GM18498 (cell line): ENCODE data around the gene NDC1.

ENCODE experiments used
- ATAC-seq: cut with Tn5 transposase; IDR thresholded peaks from one replicate; pipeline ENCODE4 v1.9.1; 2021; ENCODE audit warnings: mild to moderate bottlenecking, moderate library complexity; ENCODE audit not compliant: unreplicated experiment

The NDC1 gene

DNA sequence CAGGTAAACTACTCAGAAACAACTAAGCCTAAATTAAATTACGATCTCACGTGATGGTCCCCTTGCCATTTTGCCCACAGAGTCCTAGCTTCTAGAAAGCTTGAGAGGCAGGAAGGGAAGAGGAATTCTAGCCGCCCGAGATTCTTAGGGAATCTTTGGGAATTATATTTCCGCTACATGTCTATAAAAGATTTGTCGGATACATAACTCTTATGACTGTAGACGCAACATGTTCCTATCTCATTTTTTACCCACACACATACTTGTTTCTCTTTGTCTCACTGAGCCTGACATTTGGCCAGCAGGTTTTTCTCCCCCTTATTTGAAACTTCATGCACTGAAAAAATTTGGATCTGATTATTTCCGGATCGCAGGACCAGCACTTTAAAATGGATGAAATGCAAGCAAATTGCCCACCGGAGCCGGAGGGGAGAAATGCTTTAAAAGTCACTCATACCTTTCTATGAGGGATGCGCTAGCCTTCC is 104.6 kb downstream of the NDC1 start:
- no peak for ATAC-seq

DNA sequence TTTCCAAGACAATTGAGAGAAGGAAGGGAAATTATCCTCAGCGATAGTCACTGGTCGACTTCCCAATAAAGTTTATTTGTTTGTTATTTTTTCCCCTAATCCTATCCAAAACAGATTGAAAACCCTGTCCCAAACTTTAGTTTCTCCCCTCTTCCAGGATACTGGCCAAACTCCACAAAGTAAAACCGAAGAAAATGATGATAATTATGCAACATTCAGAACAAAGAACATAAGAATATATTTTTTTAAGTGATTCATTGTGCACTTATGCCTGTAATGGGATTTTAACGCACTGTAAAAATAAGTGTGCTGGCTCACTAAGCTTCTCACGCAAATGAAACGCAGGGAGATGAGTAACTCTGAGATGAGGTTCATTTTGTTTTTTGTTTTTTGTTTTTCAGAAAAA is 105.2 kb downstream of the NDC1 start:
- ATAC-seq, result no peak

DNA sequence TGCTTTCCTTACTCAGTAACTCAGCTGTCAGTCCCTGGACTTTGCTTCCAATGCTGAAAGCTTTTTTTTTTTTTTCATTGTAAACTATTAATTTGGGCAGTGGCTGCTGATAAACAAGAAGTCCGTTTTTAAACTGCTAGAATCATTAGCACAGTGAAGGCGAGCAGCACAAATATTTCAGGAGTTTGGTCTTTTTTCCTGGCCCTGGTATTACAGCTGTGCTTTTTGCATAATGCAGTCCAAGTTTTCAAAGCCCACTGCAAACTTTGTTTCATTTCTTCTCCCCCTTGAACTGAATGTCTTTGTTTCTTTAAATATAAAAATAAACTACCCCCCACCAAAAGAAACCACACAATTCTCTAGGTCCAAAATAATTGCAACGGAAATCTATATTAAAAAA is 105.7 kb downstream of the NDC1 start:
- no peak for ATAC-seq

DNA sequence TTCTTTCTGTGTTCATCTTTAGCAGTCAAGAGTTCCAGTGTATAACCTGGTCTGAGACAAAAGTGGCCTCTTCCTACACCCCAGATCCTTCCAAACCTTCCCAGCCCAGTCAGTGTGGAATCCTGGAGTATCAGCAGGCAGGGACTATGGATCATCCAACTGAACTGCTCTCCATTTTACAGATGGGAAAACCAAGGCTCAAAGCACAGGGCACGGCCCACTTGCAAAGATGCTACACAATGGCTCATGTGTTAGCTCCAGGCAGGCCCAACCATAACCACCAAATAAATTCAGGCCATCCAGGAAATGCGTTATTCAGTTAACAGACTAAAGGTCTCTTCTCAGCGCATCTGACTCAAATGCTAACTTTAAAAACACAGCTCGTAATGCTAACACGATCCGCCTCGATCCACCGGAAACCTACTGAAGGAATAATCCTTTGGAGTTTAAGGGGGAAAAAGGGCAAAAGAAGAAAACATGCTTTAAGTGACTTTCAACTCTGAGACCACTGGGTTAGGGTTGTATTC is 106.3 kb downstream of the NDC1 start:
- no peak for ATAC-seq

DNA sequence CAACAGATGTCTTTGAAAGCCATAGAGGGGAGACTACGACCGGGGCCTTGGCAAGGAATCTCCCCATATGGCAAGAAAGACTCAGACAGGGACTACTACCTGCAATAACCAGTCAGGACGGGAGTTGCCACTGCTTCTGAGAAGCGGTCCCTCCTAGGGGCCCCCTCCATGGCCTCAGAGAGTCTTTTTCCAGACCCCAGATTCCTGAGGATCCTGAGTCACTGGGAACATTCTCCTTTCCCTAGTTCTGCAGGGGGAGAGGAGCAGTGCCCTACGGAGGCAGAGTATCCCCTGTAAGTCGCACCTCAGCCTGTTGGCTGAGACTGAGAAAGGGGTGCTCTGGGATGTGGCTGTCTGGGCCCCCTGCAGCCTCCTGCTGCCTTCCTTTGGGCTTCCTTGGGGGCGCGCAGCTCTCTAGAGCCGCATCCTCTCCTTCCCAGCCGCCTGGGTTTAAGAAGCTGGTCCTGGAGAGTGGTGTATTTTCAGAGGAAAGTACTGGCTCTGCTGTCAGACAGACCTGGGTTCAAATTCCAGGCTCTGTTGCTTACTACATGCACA is 107.0 kb downstream of the NDC1 start:
- no peak for ATAC-seq

DNA sequence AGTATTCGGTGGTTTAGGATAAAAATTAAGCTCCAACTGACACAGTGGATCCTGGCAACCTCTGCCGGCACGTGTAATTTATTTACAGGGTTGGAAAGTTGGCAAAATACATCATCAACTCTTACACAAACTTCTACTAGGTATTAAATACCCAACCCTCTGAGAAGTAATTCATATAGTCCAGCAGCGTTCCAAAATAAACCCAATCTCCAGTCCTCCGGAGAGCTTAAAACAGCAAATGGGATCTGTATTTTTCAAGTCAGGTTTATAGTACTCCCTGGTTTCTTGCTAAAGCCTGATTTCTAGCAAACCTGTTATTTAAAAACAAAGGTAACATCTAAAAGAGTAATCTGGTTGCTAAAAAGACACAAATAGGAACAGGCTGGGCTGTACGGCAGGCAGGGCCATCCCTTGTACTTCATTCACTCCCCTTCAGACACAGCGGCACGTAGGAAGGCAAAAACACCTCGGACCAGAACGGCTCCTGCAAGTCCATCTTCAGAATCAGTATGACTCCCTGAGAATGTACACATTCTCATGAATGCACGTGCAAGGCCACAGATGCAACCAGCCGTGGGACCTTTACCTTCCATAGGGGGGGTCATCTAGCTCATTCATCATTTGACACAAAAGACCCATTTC is 107.8 kb downstream of the NDC1 start:
- no peak for ATAC-seq

DNA sequence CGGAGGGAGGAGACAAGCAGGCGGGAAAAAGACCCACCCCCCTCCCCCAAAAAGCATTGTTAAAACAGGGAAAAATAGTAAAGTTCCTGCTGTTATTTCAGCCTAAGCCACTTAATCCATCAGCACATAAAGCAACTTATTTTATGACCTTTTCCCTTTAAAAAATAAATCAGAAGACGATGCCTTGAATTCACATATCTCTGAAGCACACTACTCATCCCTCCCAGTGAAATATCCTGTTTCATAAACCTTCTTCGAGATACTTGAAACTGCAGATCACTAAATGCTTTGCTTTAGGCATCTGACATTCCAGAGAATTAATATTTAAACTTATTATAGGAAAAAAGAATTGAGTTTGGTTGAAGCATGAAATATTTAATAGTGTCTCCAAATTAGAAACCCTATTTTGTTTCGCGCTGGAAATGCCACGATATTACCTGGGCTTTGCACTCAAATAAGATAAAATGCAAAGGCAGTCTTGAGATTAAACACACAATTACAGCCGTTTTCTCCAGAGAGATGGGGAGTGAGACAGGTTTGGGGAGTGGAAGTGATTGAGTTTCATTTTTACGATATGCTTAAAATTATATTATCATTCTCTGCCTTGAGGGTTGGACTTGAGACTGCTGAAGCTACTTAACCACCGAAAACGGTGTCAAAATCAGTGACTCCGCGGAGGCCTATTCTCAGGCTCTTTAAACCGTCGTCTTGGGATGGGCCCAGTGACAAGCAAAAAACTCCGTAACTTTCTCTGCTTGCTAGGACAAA is 108.5 kb downstream of the NDC1 start:
- no peak for ATAC-seq

DNA sequence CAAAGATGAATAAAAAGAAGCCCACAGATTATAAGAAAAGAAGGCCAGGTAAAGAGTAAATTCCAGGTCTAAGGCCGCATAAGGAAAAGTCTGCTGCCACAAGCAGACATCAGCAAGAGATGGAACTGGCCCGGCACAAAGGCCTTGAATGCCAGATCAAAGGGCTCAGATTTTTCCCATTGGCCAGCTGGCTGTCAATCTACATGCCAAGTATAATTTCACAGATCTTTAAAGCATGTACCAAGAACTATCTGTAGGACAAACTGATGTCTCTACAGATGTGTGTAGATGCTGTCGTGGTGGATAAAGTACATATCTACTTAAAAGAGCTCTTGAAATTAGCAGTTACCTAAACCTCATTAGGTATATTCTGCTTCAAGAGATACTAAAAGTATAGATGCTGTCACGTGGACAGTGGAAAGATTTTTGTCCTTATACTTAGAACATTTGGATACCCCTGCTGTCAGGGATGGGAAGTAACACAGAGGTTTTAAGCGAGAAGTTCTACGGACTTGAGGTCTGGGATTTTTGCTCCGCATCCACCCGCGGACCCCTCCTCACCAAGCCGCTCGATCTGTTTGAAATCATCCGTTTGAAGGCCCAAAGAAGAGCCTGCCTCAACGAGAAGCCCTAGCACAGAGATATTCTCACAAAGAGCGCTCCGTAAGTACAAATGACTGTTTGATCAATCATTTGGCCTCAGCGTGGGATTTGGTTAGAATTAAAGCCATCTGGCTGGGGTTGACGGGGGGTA is 109.2 kb downstream of the NDC1 start:
- ATAC-seq, result no peak

DNA sequence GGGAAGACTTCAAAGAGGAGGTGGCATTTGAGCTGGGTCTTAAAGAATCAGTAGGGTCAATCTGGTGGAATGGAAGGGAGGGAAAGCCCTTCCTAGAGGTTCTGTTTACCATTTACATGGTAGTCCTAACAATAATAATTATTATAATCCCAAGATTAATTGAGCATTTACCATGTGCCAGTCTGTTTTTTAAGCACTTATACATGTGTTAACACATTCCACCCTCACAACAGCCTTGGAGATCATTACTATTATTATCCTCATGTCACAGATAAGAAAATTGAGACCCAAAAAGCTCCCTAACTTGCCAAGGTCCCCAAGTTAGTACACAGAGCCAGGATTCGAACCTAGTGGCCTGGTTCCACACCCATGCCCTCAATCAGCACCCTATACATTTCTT is 109.9 kb downstream of the NDC1 start:
- no peak for ATAC-seq

DNA sequence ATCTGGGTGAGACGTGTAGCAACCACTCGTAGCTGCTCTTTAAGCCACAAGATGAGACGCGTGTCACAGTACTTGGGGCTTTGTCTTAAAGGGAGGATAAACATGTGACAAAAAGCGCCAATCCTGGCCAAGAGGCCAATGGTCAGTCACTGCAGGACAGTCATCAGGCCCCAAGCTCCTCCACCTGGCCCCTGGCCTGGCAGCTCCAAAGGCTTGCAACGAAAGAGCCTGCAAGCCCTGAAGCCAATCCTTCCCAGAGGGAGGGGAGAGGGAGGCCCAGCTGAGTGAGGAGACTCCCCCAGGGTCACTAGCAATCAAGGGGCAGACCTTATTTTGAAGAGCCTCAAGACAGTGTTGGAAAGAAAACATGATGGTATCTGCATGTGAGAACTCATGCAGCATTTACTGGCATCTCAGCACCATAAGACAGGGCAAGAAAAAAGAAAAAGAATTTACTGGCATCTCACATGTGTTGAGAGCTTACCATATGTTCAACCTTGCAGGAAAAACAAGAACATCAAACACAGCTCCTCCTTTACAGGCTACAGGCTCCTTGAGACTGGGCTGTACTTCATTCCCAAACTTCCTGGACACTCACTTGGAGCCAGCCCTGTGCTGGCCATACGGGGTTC is 110.5 kb downstream of the NDC1 start:
- no peak for ATAC-seq

DNA sequence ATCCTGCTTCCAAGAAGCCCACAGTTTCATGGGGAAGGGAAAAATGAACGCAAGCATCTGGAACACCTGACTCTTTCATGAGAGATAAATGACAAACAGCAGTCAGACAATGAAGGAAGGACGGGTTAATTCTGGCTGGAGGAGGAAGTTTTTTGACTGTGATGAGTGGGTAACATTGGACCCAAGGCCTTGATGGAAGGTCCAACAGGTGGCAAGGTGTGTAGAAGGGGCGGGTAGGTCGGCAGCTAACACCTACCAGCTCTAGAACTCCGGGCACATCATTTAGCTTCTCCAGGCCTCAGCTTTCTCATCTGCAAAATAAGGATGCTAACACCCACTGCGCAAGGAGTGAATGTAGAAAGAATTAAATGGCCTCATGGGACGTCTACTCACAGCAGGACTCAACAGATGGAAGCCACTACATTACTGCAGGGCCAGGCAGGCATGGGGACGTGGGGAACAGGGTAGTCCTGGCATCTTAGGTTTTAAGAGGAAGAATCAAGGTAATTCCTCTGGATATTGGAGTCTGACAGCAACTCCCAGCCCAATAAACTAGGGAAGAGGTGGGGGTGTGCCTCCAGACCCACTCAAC is 112.0 kb downstream of the NDC1 start:
- ATAC-seq, result no peak

DNA sequence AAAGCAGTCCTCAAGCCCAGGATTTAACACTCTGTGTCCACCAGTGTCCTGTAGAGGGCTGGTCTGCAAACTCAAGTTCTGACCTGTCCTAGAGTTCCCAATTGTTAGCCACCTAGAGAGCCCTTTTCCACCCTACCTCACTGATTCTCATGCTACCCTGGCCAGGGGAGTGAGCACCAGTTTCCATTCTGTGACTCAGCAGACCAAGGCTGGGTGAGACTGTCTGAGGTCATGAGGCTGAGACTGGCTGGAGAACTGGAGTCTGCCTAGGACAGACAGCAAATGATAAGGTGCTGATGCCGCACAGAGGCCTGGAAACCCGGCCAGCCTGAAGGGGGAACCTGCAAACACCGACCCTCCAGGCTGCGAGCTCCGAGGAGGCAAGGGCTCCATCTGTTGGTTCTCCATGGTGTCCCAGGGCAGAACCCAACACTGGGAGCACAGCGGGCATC is 112.8 kb downstream of the NDC1 start:
- no peak for ATAC-seq

DNA sequence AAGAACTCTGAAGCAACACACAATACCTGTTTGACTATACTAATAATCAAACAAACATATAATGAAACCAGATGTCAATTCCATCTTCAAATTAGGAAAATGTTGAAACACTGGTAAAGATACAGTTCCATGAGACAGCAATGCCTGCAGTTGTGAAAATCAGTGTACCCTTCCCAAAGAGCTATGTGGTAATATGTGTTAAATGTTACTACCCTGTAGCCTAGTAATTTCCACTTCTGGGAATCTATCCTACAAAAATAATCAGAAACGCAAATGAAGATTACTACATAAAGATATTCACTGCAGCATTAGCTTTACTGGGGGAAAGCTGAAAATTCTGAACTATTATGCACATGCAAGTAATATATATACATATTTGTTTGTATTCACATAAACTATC is 116.1 kb downstream of the NDC1 start:
- no peak for ATAC-seq

DNA sequence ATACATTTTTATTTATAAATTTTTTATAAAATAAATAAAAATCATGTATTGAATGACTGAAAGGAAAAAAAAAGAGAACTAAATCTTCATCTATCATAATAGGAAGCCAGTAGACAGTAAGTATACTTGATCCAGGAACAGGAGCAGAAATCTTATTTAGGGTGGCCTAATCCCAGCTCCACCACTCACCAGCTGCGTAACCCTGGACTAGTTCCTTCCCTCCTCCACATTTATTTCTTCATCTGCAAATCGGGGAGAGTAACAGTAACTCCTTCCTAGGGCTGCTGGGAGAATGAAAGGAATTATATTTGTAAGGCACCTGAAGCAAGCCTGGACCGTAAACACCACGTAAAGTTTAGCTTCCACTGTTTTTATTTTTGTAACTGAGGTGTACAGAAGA is 117.0 kb downstream of the NDC1 start:
- ATAC-seq, result no peak

DNA sequence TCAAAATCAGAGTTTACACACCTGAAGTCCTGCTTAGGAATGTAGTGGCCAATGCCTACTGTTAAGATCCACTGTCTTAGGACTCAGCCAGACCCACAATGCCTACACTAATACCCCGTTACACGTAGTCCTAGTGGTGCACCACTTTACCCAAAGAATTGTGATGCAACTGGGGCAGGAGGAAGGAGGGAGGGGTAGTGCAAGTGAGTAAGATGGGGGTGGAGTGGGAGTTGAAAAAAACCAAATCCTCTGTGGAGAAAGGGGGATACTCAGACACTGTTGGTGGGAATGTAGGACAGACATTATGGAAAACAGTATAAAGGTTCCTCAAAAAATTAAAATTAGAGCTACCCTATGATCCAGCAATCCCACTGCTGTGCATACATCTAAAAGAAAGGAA is 118.6 kb downstream of the NDC1 start:
- no peak for ATAC-seq

DNA sequence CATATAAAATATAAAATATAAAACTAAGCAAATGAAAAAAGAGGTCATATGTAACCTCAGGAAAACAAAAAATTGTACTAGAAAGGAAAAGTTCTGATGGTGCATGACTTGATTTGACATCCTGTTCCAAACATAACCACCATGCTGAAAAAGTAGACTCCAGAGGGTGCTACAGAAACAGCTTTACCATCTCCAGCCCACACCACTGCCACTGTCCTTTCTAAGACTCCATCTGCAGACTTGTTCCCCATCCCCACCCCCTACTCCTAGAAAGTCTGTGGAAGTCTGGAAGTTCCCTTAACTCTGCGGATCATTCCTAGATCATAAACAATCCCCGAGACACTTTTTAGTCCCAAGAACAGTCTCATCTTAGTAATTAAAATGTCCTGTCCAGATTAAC is 119.7 kb downstream of the NDC1 start:
- no peak for ATAC-seq

DNA sequence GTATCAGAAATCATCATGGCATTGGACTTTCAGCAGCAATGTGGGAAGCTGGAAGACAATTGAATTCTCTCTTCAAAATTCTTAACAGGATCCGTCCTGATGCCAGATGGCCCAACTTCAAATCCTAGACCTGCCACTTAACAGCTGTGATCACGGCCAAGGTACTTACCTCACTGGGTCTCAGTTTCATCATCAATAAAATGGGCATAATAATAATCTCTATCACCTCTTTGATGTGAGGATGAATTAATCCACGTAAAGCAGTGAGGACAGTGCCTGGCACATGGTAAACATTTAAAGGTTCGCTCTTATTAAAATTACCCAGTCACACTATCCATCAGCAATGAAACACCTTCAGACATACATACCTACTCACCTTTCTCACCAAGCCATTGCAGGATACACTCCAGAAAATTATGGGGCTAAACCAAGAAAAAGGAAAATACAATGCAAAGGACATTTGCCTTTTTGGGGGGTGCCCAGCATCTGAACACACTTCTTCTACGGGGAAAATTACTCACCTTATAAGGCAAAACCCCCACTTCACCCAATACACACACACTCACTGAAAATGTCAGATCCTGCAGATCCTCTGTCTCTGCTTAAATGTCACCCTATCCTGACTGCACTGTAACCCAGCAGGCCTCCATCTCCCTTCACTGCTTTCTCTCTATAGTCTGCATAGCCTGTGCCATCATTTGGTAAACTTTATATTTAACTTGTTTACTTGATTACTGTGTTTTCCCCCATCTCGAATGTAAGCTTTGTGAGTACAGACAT is 120.9 kb downstream of the NDC1 start:
- ATAC-seq, result no peak

DNA sequence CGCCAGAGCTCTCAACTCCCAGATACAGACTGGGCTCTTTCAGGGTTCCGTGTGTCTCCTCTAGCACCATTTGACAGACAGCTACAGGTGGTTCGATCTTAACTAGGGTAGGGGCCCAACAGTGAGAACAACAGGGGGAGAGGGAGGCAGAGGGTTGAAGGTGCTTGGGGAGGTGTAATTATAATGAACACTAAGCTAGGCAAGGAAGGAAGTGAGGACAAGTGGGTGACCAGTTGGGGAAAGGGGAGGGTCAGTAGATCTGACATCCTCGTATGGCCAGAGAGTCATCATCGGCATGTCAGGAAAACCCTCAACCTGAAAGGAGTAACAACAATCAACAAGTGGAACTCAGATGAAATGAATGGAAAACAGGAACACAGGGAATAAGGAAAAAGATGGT is 121.9 kb downstream of the NDC1 start:
- ATAC-seq, result no peak

DNA sequence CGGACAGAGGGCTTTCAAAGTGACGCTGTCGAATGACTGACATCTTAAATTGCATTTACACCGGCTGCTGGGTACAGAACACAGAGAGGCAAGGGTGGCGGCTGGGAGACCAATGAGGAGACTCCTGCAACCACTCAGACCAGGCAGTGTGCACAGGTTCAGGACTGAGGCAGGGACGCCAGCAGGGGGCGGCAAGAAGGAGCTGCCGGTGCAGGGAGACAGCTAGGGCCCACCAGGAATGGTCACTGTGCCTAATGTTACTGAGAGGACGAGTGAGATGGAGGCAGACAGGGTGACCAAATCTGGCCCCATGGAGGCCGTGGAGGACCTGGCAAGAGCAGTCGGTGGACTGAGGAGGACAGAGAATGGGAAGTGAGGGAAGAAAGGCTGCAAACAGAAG is 122.6 kb downstream of the NDC1 start:
- ATAC-seq, result no peak
